ENCODE results near the gene CGGBP1. TPM values are rescaled to one million over a fixed set of nuclear protein-coding genes. Genes with fewer than 3 reads are reported as not detected.

Gene CGGBP1, protein sequence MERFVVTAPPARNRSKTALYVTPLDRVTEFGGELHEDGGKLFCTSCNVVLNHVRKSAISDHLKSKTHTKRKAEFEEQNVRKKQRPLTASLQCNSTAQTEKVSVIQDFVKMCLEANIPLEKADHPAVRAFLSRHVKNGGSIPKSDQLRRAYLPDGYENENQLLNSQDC
- total RNA-seq: 53.5 and 81.8 TPM in 2 replicates

DNA sequence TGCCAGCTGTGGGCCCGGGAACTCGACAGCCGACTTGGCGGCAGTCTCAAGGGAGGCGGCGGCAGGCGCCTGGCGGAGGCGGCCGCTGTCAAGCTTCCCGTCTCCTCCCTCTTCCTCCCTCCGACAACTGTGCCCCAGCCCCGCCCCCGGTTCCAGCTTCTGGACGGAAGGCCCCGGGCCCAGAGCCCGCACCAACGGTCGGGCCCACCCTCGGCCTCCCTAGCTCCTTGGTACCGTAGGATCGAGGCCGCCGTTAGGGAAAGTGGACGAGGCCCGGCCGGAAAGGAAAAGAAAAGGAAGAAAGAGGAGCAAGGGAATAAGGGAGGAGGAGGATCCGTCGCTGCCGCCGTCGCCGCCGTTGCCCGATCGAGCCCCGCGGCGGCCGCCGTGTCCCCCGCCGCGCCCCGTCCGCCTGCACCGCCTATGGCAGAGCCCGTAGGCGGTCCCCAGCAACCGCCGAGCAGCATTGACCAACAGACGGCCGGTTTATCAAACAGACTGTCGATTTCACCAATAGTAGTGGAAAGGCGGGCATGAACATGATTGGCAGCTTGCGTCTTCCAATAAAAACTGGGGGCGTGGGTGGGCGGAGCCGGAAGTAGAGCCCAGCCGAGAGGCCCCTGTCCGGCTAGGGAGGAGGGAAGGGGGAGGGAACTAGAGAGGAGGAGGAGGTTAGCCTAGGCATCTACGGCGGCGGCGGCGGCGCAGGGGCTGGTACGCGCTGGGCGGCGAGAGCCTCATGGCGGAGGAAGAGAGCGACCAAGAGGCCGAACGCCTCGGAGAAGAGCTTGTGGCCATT is at the start of gene CGGBP1, which contains the start of gene ZNF654:
Gene CGGBP1, minus strand, starts transcription at position 425 of the 799 bp plus-strand sequence. CDS start 3,029 bp downstream, outside the sequence.
Gene ZNF654, plus strand, starts transcription at position 675 of the 799 bp plus-strand sequence. Its CDS starts 65 bp downstream, at position 740.
- DNase-seq (ENCODE audit: low read depth): peak; percentile 96

DNA sequence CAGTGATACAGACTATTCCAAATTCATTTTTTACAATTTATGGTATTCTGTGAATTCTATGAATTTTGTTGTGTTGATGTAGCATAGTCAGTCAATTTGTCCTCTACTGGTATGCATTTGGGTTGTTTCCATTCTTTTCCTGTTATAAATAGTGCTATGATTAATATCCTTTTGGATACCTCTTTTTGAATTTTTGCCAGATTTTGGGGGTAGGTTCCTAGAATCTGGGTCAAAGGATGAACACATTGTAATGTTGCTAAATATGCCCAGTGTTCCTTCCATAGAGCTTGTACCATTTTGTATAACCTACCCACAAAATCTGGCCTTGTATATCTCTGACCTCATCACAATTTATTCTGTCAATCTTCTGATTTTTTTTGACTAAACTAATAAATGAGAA is 46.5 kb upstream of the CGGBP1 start:
- no peak for DNase-seq (ENCODE audit: low read depth)

DNA sequence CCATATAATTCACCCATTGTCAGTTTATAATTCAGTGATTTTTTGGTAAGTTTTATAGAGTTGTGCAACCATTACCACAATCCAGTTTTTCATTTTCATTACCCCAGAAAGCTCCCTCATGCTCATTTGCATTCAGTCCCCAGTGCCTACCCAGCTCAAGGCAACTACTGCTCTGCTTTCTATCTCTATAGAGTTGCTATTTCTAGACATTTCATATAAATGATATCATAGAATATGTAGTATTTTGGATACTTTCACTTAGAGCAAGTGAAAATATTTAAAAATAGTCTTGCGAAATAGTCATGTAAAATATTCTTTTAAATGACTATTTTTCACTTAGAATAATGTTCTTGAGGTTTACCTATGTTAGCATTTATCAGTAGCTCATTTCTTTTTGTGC is 42.3 kb upstream of the CGGBP1 start:
- DNase-seq (ENCODE audit: low read depth): no peak

DNA sequence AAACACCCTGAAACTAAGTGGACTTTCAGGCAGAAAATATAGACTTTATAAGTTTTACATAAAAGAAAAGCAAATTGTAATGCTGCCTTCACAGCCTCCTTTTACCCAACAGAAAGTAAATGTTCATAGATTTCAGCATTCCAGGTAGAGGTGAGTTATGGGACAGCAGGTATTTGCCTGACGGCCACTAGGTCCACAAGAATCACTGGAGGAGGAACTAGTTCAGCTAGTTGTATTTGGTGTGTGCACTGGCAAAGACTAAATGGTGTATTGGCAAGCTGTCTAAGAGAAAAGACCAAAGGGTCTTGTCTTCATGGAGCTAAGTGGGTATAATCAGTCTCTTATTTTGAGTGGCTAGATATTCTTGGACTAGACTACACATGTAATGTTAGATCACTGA is 34.5 kb upstream of the CGGBP1 start:
- DNase-seq (ENCODE audit: low read depth): no peak

DNA sequence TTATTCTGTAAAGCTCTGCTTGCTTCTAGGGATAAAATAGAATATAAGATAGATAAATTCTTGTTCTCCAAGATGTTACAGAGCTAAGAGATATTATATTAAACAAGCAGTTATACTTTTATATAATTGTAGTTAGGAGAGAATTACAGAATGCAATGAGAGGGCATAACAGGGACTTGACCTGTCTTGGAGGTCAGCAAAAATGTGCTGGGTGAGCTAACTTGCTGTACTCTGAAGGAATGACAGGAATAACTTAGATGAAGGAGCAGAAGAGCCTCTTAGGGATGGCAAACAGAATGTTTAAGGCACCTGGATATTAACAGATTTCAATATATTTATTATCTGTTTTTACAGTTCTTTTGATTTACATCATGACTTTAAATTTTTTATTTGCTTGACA is 33.5 kb upstream of the CGGBP1 start:
- no peak for DNase-seq (ENCODE audit: low read depth)

DNA sequence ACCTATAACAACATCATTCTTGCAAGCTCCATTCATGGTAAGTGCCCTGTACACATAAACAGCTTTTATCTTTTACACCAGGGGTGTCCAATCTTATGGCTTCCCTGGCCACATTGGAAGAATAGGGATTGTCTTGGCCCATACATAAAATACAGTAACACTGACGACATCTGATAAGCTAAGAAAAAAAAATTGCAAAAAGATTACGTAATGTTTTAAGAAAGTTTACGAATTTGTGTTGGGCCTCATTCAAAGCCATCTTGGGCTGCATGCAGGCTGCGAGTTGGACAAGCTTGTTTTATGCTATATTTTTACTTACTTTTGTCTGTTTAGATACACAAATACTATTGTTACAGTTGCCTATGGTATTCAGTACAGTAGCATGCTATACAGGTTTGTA is 31.9 kb upstream of the CGGBP1 start:
- no peak for DNase-seq (ENCODE audit: low read depth)

DNA sequence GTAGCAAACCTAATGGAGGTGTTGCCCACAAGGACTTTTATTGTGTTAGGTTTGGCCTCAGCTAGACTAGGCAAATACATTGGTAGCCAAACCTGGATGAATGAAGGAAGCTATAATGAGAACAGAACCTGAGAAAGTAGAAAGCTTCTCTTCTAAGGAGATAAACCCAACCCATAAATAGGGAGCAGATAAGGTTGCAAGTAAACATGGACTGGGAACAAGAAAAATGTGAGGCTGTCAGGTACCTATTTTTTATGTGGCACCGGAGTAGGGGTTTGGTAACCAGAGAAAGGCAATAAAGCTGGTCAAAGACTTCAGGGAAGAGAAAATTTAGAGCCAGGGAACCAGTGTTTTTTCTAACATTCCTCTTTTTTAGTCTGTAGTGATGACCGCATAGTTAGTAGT is 25.3 kb upstream of the CGGBP1 start:
- DNase-seq (ENCODE audit: low read depth): no peak

DNA sequence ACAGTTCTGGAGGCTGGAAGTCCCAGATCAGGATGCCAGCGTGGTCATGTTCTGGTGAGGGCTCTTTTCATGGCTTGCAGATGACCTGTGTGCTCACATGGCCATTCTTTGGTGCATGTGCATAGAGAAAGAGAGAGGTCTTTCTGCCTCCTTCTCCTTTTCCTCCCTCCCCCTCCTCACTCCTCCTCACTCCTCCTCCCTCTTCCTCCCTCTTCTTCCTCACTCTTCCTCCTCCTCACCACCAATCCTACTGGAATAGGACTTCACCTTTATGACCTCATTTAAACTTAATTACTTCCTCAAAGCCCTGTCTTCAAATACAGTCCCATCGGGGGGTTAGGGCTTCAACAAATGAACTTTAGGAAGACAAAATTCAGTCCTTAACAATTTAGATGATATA is 24.0 kb upstream of the CGGBP1 start:
- DNase-seq (ENCODE audit: low read depth): no peak

DNA sequence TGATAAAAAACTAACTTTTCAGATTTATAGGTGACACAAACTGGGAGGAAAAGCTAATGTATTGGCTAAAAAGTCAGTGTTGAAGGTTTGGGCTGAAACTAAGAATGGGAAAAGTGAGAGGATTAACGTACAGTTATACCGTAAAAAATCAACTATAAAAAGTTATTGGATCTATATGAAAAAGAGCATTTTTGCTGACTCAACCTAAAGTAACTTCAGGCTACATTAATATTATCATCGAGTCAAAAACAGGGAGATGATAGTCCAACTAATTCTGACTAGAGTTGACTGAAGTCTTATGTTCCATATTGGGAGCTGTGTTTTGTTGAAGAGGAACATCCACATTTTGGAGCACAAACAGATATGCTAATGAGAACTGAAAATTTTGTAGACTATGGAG is 20.1 kb upstream of the CGGBP1 start:
- no peak for DNase-seq (ENCODE audit: low read depth)

DNA sequence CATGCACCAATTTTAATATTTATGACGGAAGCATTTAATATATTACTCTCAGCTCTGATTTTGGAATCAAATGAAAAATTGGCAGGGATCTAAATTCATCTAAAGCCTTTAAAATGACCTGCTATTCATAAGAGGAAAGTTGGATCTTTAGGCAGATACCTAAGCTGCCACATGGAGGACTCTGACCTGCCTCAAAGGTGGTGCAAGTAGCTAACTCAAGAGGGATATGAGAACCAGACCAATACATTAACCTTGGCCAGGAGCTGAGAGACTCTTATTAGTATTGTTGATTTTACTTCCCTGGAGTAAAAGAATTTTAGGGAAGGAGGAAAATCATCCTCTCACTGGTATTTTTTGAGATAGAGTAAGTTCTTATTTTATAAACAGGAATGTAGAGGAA is 17.9 kb upstream of the CGGBP1 start:
- no peak for DNase-seq (ENCODE audit: low read depth)

DNA sequence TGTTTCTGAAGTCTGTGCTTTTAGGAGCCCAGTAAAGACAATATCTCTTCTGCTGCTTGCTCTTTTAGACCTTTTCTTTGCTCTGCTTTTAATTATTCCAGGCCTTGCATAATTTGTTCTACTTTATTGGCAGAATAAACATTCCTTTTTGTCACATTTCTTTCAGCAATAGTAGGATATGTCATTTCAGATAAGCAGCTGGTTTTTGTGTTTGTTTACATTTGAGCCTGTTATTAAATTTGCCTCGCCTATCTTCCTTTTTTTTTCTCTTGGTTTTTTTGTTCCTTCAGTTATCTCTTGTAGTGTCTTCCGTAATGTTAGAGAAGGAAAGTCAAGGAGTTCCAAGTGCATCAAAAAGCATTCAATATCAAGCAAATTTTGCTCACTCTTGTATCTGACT is 16.7 kb upstream of the CGGBP1 start:
- no peak for DNase-seq (ENCODE audit: low read depth)

DNA sequence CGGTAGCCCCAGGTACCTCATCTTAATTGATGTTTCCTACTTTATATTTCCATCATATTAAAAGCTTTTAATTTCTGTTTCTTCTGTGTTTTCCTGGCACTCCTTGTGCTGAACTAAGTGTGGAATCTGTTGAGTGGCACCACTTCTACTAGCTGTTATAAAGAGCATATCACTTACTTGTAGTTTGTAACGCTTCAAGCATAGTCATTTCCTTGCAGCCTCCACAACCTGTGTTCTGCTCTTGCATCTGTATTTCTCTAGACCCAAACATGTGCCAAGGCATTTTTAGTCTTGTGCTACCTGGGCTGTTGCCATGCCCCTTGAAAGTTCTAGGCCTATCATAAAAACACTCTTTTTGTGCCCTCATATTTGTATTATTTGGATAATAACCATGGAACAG is 16.3 kb upstream of the CGGBP1 start:
- no peak for DNase-seq (ENCODE audit: low read depth)

DNA sequence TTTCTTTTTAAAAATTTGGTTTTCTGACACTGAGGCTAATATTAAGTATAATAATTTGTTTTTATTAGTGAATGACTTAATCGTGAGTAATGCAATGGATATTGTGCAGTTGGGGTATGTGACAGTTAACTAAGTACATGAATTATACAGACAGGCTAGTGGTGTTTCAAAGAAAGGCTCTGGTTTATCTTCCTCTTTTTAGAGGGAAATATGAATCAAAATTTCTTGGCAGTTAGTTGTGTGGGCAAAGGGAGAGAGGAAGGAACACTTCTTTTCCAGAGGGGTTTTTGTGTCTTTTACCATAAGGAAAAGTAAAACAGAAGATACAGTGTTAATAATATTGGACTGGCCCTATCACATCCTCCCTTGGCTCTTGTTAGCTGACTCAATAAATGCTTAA is 2.9 kb upstream of the CGGBP1 start:
- no peak for DNase-seq (ENCODE audit: low read depth)

DNA sequence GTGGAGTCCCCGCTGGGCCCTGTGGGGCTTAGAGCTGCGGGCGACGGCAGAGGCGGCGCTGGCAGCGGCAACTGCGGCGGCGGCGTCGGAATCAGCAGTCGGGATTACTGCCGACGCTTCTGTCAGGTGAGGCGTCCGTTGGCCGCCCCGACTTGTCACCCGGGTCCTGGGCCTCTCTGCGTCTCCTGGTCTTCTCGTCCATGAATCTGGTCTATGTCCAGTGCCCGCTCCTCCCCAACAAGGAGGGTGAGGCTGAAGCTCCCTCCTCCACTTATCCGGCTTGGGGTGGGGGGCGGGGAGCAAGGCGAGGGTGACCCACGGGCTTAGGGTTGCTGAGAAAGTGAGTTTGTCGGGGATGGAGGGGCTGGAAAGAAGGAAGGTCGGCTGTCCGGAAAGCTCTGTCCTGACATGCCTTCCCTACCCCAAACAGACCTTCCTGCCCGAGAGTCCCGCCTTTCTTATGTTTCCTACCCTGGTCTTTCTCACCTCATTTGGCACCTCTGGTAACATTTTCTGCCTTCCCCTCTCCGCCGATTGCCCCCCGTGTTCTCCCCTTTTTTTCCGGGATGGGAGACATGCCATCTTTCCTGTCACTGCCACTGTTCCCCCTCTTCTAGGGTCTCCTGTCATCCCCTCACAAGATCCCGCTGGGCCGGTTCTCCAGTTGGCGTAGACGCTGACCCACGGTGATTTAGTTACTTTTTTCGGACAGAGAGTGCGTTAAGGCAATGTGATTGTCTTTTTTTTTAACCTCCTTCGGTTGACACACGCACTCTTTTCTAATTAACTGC is 770 bp upstream of the CGGBP1 start:
- DNase-seq (ENCODE audit: low read depth): no peak

DNA sequence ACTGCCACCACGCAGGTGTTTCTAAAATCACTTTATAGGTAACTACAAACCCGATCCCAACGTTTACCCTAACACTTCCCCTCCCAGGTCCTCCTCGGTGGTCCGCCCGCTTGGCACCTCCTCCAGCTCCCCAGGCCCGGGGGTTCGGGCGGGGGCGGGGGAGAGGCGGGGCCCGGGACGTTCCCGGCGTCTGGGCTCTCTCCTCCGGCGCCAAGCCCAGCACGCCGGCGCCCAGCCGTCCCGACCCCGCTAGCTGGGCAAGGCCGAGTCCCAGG is 562 bp downstream of the CGGBP1 start:
- DNase-seq (ENCODE audit: low read depth): no peak

DNA sequence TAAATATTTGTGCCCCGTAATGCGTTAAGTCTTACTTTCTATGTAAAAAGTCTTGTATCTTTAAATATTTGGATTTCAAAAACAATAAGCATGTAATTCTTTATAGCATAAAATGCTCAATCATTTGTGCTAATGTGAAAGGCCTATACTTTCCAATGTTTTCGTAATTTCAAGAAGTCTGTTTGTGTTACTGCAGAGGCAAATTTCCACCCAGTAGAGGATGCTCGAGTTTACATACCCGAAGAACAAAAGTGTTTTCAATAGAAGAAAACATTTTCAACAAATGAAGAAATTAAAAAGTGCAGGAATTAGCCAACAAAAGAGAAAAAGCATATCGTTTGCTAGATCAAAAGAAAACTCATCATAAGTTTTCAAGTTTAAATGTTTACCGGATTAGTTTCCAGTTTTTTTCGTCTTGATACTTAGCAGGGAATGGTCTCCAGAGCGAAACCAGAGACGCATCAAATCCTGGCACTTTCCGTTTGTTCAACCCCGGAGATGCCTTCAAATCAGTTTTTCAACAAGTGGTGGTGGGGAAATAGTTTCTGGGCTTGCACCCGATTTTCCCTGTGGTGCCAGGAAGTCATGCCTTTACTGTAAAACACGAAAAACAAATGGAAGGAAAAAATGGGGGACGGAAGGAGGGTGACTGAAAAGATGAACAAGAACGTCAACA is 1.0 kb downstream of the CGGBP1 start:
- peak; percentile 23 for DNase-seq (ENCODE audit: low read depth)

DNA sequence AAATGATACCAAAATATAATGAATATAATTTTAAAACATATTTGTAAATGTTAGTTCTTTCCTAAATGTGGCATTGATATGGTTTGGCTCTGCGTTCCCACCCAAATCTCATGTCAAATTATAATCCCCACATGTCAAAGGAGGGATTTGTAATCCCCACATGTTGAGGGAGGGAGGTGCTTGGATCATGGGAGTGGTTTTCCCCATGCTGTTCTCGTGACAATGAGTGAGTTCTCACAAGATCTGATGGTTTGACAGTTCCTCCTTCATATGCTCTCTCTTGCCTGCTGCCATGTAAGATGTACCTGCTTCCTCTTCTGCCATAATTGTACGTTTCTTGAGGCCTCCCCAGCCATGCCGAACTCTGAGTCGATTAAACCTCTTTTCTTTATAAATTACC is 12.0 kb downstream of the CGGBP1 start:
- DNase-seq (ENCODE audit: low read depth): no peak

DNA sequence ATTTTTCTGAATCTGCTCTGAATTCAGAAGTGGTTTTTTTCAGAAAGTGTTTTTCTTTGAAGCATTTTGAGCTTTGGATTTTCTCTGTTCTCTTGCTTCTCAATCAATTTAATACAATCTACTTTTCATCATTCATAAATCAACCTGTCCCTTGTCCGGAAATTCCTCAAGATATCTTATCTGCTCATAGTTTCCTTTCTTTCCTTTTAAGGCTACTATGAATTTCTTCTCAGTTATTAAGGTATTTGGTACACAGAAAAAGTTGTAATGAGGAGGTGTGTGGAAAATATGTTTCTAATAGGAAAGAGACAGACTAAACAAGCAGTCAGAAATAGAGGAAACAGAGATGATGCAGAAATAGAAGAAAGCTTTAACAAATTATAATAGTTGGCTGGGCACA is 14.4 kb downstream of the CGGBP1 start:
- no peak for DNase-seq (ENCODE audit: low read depth)

DNA sequence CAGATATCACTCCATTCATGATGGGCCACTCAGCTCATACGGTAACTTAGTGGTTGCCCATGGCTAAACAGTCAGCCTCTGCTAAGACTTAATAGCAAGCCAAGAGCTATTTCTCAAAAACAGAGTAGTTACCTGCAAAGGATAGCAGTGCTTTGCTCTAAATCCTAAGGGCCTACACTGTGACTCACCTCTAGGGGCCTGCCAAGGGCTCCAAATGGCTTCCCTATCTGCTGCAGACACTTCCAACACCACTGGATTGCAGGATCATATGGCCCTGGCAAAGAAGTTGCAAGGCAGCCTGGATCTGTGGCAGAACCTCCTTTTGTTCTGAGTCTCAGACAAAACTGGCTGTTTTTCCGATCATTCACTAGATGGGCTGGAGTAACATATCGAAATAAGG is 17.8 kb downstream of the CGGBP1 start:
- no peak for DNase-seq (ENCODE audit: low read depth)

DNA sequence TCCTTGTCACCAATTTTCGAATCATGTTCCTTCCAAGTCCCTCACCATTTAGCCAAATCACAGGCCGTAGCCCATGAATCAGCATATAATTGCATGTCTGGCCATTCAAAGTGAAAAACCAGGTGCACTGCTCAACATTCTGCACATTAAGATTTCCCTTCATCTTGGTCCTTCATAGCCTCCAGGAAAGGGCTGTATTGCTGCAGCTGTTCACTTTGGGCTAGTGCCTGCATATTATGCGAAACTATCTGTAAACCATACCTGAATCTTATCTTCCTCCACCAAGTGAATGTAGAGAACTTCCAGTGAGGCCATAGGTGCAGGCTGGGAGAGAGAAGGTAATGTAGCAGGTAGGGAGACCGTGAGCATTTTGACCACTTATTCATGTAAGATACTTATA is 18.3 kb downstream of the CGGBP1 start:
- no peak for DNase-seq (ENCODE audit: low read depth)

DNA sequence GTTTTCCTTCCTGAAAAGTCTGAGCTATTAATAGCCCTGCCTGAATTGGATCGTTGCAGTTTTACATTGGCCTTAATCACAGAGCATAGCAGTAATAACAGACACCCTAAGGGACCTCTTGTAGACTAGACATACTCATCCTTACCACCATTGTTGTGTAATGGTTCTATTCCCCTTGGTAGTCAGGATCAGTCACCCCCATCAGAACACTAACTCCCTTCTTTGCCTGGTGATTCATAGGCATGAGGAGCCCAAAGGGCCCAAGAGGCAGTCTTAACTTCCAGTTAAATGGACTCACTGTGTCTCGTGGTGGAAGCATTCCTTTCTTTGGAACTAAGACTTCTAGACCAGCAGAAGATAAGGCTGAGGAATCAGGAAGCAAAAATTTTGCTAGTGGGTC is 20.2 kb downstream of the CGGBP1 start:
- peak; percentile 92 for DNase-seq (ENCODE audit: low read depth)

DNA sequence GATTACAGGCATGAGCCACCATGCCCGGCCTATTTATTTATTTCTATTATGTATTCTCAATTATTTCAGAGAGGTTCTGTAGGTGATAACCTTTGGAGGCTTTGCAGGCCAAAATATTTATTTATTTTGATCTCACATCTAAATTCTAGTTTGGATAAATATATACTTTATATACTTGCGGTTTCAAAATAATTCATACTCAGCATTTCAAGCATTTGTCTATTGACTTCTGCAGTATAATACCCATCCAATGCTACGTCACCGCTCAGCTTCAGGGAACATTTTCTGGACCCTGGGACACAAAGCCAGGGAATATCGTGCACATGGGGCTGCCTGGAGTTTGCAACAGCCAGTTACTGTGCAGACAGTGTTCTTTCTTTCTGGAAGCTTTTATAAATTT is 22.6 kb downstream of the CGGBP1 start:
- DNase-seq (ENCODE audit: low read depth): no peak

All from renal cortical epithelial cell (primary cell).